HG03520 (cell line): ENCODE measurements around the gene TSKS.
A peak's percentile ranks its signal among the peaks of the same experiment; 100 is the strongest.

Source experiments
- ATAC-seq: cut with Tn5 transposase; IDR thresholded peaks from one replicate; pipeline ENCODE4 v1.9.1; 2021; ENCODE audit warnings: mild to moderate bottlenecking, moderate library complexity; ENCODE audit not compliant: unreplicated experiment

Gene TSKS

DNA sequence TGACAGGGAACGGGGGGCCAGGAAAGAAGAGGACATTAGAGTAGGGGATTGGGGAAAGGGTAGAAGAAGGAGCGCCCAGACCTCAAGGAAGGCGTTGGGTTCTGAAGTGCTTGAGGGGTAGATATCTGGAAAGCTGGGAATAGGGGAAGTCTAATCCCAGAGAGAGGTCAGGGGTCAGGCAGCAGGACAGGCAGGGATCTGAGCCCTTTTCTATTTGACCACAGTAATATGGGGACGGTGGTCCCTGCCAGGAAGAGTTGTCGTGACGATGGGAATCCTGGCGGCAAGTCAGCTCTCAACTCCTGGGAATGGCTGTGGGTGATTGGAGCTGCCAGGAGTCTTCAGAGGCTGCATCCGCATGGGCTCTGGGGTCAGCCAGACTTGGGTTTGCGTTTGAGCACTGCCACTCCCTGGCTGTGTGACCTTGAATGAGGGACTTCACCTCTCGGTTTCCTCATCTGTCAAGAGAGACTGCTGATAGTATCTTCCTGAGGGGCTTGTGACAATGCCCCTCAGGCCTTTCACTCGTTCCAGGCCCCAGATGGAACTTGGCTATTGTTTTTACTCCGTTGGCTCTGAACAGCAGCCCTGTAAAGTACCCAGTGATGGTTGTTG is 5.0 kb upstream of the TSKS start:
- ATAC-seq: no peak

DNA sequence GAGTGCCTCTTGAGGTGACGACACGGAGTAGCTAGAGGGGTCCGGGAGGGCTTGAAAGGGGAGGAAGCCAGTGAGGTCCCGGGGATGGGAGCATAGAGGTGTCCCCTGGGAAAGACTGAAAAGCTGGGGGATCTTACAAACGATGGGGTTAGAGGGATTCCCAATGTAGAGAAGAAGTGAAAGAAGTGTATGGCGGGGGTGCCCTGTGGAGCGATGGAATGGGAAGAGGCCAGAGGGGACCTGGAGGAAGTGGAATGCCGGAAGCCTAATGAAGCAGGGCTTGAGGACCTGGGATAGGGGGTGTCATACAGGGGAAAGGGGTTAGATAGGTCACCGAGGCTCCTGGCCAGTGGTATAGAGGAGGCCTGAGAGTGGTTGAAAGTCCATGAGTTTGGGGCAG is 4.3 kb upstream of the TSKS start:
- ATAC-seq: no peak

DNA sequence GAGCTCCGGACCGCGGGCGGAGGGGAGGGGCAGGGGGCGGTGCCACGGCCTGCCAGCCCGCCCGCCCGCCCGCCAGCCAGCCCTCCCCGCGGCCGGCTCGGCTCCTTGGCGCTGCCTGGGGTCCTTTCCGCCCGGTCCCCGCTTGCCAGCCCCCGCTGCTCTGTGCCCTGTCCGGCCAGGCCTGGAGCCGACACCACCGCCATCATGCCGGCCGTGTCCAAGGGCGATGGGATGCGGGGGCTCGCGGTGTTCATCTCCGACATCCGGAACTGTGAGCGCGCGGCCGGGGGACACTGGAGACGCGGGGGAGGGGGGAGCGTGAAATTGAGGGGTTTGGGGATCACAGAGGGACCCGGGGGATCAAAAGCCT is 3.8 kb upstream of the TSKS start, which contains the start of gene AP2A1:
Gene AP2A1 (plus strand): TSS at position 72 of the 370 bp plus-strand sequence. CDS start 133 bp downstream, at position 205.
- no peak for ATAC-seq

DNA sequence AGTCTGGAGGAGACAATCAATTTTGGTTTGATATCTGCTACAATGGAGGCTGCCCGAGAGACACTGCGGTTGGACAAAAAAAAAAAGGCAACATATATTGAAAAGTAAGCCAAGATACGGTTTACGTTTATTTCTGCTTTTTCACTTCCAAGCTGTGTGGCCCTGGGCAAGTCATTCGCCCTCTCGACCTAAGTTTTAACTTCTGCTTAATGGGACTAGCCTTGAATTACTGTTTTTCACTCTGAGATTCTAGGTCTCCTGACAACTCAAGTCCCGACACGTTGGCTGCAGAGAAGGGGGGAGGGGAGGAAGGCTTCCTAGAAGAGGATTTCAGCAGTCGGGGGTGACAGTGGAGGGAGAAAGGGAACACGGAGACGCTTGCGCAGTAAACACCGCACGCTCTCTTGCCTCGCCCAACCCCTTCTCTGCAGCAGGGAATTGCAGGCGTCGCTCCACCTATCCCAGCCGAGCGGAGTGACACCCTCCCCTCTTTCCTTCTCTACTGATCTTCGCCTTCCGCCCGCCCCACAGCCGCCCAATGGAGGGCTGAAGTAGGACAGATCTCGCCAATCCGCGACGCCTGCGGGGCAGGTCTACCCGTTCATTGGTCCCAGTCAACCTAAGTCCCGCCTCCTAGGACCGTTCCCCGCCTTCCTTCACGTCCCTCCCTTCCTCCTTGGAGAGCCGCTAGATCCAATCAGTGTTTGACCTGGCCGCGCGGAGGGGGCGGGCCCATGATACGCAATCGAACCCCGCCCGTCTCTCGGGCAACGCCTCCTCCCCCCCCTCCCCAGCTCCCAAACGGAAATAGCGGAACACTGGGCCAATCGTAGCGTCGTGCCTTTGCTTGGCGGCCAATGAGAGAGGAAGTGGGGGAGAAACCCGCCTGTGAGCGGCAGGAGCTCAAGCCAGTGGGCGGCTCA is 3.2 kb upstream of the TSKS start:
- peak; percentile 91 for ATAC-seq

DNA sequence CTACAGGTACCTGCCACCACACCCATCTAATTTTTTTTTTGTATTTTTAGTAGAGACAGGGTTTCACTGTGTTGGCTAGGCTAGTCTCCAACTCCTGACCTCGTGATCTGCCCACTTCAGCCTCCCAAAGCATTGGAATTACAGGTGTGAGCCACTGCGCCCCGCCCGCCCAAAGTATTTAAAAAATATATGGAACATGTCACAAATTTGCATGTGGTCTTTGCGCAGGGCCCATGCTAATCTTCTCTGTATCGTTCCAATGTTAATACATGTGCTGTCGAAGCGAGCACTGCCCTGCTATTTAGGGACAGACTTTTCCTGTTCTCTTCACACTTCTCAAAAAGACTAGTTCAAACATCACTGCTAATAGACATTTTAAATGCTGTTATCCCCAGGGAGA is 1.2 kb upstream of the TSKS start:
- ATAC-seq: no peak

DNA sequence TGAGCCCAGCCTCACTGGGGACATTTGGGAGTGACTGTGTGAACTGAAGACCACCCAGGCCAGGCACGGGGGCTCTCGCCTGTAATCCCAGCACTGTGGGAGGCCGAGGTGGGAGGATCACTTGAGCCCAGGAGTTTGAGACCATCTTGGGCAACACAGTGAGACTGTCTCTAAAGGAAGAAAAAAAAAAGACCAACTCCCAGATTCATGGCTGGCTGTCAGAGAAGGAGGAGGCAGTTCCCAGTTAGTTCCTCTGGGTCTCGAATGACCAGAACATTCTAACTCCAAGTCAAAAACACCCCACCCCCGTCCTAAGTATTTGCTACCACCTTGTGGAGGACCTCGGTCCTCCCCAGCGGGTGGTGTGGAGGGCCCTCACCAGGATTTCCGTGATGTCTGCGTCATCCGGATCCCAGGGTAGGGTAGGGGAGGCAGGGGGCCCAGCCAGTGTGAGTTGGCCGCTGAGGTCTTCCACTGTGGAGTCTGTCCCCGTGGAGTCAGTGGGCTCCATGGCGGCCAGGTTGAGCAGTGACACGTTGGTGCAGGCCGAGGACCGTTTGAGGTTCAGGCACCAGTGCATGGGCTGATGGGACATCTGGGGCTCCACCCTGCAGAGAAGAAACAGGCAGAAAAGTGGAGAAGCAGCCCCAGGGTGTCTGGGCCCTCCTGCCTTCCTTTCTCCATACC is 1.3 kb downstream of the TSKS start:
- ATAC-seq: no peak

DNA sequence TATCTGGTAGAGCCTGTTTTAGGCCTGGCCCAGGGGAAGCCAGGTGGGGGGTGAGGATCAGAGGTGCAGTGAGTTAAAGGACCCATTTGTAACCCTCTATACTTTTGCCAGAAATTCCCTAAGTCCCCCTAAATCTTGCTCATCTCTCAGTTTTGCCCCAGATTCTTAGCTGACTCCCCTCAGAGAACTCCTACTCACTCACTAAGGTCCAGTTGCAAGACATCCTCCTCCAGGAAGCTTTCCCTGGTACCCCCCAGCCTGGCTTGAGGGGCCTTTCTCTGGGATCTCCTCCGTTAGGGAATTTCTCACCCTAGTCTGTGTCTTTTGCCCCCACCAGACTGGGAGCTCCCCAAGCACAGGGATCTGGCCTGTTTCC is 1.9 kb downstream of the TSKS start:
- ATAC-seq: no peak

DNA sequence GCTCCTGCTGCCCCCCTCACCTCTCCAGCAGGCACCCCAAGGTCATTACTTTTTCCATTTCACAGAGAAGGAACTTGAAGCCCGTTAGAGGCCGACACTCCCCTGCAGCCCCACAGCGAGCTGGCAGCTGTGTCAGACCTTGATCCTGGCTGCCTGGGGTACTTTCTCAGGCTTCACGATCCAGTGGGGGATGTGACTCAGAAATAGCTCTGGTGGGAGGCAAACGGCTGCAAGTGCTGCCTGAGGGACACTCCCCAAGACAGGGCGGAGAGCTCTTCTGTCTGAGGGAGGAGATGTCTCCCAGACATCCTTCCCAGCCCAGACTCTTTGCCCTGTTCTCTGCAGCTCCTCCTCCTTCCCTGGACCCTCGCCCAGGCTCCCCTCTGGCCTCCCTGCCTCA is 4.8 kb downstream of the TSKS start:
- ATAC-seq: no peak

DNA sequence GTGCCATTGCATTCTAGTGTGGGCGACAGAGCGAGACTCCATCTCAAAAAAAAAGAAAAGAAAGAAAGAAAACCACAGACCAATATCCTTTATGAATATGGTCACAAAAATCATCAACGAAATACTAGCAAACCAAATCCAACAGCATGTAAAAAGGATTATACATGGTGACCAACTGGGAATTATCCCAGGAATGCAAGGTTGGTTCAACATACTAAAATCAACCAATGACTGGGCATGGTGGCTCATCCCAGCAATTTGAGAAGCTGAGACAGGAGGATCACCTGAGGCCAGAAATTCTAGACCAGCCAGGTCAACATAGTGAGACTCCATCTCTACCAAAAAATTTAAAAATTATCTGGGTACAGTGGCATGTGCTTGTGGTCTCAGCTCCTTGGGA is 7.2 kb downstream of the TSKS start:
- ATAC-seq: no peak

DNA sequence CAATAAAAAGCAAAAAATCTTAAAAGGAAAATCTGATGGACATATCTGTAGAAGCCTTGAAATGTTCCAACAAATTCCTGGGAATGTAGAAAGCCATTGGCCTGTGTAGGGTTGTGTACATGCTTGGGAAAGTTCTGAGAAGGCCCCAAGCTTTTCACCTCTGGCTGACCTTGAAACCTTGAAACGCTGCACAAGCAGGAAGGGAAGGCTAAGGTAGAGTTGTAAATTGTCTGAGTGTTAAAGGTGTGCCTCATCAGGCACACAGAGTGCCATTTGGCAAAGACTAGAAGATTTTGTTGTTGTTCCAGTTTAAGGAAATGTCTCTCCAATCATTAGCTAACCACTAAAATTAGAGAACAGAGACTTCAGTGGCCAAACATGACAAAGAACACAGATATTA is 10.4 kb downstream of the TSKS start:
- ATAC-seq: no peak

DNA sequence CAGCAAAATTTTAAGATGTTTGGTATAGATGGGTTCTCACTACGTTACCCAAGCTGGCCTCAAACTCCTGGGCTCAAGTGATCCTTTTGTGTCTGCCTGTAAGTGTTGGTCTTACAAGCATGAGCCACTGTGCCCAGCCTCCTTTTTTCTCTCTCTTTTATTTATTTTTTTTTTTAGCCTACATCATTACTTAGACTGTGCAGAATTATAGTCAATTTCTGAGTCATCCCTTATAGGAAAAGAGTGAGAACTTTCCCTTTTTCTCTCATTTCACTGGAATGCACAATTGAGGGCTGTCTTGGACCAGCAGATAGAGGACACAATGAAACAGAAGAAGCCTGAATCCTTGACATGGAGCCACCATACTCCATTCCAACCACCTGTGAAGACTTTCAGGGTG is 13.3 kb downstream of the TSKS start:
- ATAC-seq: no peak

DNA sequence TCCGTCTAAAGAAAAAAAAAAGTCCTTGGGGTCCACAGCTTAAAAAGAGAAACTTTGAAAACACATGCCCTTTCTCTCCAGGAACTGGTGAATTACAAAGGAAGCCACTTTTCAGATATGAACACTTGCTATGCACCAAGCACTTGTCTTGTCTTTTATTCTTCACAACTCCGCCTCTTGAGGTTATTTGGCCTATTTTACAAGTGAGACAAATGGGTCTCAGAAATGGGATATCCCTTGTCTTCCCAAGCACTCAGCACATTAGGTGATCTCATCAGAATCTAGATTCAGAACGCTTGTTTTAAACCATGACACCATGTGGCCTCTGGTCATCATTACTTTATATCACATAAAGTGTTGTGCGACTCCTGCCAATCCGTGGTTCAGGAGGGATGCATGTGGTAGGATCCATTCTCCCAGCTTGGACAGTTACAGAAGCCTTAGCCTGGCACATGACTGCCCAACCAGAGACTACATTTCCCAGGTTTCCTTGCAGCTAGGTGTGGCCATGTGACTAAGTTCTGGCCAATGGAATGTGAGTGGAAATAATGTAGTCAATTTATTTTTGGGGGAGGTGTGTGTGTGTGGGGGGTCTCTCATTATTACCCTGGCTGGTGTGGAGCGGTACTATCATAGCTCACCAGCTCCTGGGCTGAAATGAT is 13.9 kb downstream of the TSKS start:
- ATAC-seq: no peak

DNA sequence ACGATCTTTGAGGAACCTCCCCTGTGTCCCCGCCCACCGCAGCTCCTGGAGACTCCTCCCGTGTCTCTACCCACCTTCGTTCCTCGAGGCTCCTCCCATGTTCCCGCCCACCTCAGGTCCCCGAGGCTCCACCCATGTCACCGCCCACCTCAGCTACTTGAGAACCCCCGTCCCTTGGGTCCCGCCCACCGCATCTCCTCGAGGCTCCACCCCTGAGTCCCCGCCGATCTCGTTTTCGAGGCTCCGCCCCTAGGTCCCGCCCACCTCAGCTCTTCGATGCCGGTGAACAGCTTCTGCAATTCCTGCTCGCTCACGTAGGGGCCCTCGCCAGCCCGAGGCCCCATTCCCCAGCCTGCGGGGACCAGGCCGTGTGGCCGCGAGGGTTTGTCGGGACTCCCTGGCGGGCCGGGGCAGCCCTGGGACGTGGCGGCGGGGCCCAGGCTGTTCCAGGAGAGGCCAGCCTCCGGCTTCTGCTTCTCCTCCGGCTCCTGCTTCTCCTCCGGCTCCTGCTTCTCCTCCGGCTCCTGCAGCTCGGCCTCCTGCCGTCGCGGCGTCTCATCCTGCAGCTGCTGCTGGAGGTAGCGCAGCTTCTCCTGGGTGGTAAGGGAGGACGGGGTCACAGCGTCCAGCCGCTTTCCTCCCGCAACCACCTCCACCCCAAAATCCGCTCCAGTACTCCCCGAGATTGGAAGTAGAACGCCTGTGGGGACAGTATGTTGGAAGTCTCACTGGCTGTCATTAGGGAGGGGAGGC is 16.7 kb downstream of the TSKS start:
- no peak for ATAC-seq

DNA sequence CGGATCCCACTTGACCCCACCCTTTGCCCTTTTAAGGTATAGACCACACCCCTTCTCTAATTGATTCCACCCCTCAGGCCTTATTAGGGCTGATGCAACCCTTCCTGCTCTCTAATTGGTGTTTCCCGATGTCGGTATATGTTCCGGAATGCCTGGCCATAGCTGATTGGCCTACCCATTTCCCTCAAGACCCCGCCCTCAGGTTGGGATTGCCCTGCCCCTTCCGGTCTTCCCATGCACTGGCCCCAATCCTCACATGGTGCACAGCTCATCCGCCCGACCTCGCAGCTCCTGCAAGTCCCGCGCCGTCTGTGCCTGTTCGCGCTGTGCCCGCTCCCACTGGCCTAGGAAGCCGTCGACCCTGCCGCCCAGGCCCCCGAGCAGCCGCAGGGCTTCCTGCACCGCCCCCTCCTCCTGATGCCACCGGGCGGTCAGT is 18.1 kb downstream of the TSKS start:
- no peak for ATAC-seq

DNA sequence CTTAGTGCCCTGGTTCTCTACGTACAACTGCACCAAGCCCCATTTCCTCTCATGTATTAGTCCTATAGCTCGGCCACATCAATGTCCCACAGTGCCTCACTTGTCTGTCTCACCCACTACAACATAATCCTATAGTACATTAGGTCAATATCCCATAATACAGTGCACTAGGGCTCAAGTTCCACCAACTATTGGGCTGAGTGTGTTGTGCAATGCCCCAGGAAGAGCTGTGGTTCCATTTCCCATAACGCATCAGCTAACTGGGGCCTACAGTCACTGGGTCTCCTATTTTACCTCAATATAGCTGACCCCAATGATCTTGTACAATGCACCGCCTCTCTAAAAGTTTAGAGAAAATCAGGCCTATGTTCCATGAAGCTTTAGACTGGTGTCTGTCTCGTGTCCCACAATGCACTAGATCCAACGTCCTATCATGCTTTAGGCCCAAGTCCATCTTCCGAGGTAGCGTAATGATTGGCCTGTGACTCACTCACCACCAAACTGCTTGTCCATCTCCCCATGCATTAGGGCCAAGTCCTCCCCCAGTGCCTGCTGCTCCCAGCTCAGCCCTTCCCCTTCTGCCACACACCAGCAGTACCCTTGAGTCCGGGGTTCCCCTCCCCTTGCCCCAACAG is 21.8 kb downstream of the TSKS start:
- ATAC-seq: no peak

DNA sequence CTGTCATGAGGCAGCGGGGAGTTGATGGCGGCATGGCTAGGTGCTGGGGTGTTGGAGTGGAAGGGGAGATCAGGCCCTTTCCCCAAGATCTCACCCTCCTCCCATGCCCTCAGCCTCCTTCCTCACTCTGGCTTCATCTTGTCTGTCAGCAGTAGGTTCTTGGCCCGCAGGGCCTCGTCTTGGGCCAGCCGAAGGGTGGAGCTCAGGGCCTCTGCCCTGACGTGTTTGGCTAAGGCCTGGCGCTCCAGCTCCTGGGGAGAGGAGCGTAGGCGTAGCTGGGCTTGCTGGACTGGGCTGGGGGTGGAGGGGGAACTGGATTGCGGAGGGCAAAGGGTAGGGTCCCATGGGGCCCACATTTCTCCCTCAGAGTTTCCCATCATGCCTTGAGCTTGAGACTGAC is 23.2 kb downstream of the TSKS start:
- ATAC-seq: no peak

DNA sequence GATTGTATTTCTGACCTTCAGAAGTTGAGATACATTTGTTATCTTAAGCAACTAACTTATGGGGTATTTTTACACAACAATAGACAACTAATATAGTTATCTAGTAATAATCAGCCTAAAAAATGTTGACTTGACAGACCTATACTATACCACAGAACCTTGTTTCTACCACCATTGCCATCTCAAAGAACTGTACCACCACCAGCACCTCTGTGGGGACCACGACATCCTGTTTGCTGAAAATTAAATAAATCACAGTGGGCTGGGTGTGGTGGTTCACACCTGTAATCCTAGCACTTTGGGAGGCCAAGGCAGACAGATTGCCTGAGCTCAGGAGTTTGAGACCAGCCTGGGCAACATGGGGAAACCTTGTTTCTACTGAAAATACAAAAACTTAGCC is 24.0 kb downstream of the TSKS start:
- ATAC-seq: no peak

DNA sequence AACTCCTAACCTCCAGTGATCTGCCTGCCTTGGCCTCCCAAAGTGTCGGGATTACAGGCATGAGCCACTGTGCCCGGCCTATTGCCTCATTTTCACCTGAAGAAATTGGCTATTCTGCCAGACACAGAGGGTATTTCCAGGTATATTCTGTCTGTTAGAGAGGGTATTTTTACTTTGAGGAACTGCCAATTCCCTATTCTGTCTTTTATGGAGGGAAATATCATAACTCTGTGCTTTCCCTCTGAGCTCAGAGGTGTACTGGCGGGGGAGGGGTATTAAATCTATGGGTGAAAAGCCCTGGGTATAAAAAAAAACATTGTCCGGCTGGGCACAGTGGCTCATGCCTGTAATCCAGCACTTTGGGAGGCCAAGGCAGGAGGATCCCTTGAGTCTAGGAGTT is 24.8 kb downstream of the TSKS start:
- ATAC-seq: no peak

DNA sequence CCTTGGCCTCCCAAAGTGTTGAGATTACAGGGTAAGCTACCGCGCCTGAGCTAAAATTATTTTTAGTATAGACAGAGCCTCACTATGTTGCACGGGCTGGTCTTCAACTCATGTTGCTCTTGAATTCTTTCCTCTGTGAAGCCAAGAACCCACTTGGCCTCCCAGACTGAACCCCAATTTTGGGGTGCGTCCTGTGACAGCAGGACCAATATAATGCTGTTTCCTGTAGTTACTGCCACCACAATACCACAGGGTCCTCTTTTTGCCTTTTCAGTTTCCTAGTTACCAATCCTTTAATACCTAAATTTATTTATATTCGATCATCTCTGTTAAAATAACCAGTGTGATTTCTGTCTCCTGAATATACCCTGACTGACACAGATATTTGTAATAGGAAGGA is 32.9 kb downstream of the TSKS start:
- ATAC-seq: no peak
